ENCODE measurements around the gene SH3TC2.

Gene SH3TC2

GRCh38 chr5:148991566-148991965 lies 71.3 kb downstream of the SH3TC2 start:
- TF ChIP-seq, protein P1, sequence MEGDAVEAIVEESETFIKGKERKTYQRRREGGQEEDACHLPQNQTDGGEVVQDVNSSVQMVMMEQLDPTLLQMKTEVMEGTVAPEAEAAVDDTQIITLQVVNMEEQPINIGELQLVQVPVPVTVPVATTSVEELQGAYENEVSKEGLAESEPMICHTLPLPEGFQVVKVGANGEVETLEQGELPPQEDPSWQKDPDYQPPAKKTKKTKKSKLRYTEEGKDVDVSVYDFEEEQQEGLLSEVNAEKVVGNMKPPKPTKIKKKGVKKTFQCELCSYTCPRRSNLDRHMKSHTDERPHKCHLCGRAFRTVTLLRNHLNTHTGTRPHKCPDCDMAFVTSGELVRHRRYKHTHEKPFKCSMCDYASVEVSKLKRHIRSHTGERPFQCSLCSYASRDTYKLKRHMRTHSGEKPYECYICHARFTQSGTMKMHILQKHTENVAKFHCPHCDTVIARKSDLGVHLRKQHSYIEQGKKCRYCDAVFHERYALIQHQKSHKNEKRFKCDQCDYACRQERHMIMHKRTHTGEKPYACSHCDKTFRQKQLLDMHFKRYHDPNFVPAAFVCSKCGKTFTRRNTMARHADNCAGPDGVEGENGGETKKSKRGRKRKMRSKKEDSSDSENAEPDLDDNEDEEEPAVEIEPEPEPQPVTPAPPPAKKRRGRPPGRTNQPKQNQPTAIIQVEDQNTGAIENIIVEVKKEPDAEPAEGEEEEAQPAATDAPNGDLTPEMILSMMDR (IDR thresholded peaks at IDR 0.05) = no peak

- TF ChIP-seq, protein P1 (IDR thresholded peaks at IDR 0.05) = no peak
These were observed 72.0 kb downstream of the SH3TC2 start for GRCh38 chr5:148990817-148991216.

- TF ChIP-seq, protein P1 (IDR thresholded peaks at IDR 0.05) = no peak
These were observed 73.3 kb downstream of the SH3TC2 start for GRCh38 chr5:148989567-148989966.

GRCh38 chr5:148988328-148988727 lies 74.5 kb downstream of the SH3TC2 start:
- TF ChIP-seq, protein P1 (IDR thresholded peaks at IDR 0.05) = no peak

DNA sequence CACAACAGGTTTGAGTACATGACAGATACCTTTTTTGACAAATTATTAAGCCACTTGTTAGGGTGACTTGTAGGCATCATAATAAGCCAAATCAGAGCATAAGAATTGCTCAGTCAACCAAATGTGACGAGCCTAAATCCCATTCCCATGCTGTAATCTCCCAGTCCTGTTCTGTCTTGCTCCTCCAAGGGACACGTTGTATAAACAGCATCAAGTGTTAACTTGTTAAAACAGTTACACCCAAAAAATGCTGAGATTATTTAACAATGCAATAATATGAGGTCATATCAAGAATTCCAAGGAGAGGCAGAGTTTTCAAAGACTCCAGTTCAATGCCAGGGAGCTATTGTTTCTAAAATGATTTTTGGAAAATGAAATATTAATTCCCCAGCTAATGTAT lies 76.2 kb downstream of the SH3TC2 start:
- TF ChIP-seq, protein P1 (IDR thresholded peaks at IDR 0.05) = no peak

DNA sequence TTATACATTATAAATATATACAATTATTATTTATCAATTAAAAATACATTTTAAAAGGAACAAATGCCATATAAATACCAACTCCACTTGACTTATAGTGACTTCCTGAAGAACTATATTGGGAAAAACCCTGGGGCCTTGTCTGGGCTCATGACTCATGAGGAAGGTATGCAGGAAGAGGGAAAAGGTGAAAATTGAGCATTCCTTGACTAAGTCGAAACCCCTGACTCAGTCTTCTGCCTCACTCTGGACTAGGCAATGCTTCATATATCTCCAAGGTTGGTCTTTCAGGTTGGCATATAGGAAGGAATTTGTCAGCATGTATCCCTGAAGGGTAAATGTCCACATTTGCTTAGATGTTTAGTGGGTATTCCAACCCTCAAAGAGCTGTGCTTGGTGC lies 78.5 kb downstream of the SH3TC2 start:
- TF ChIP-seq, protein P1 (IDR thresholded peaks at IDR 0.05) = no peak

DNA sequence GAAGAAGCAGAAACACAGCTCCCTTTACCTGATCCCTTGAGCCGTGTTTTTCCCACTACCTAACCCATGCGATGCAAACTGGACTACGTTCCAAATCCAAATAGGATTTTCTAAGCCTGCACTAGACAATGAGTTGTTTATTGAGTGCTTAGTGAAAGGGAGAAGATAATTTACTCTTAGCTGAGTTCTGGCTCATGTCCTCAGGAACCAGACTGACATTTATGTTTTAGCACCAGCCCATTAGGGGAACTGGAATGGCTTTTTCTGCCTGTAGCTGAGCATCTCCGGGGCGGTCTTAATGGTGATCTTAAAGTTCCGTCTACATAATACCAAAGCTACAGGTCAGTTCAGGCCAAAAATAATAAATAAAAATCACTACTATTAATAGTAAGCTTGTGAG lies 81.5 kb downstream of the SH3TC2 start:
- TF ChIP-seq, protein P1 (IDR thresholded peaks at IDR 0.05) = no peak

- TF ChIP-seq, protein P1 (IDR thresholded peaks at IDR 0.05) = no peak
These were observed 82.1 kb downstream of the SH3TC2 start for GRCh38 chr5:148980731-148981130.
